H1 (cell line): ENCODE data around the gene HDAC9. TPM values are rescaled to one million over a fixed set of nuclear protein-coding genes. Genes with fewer than 3 reads are reported as not detected.

Experiments
- CHD7 ChIP-seq: fragments of 300-600 bp; sonication (generic); IDR thresholded peaks from 2 replicates; pipeline ENCODE4 v1.7.1; 2012; ENCODE audit warnings: low read length, moderate library complexity, mild to moderate bottlenecking, inconsistent platforms; ENCODE audit not compliant: insufficient replicate concordance
- POU5F1 ChIP-seq: IDR thresholded peaks from 2 replicates; pipeline ENCODE4 v1.6.1; 2011; ENCODE audit warnings: low read depth, mild to moderate bottlenecking, low read length, moderate library complexity
- polyA plus RNA-seq, 7 experiments: library from polyadenylated mRNA; depleted of rRNA in 3 of 7; stranded (reverse) in 5 of 7; unstranded in 2 of 7; fragments of >200 nt in 5 of 7; fragments of 200-250 nt in 2 of 7; gene quantifications; 1 replicate in 5 of 7; 2 replicates in 1 of 7; 4 replicates in 1 of 7; pipeline versions ENCODE4 v1.2.1 to v1.2.3, GENCODE V29; 2011 to 2013; ENCODE audit warnings: missing spikeins in 2 of 7, mixed read lengths in 2 of 7
- total RNA-seq: library from RNA; stranded (reverse); fragmentation: NEBNext Ultra II Directional; extraction: Animal tissue kit (Norgen Biotek cat#: 25700); gene quantifications from 2 replicates; pipeline ENCODE4 v1.2.1, GENCODE V29; 2021

HDAC9 gene
- total and polyA plus RNA-seq, 2 of the 8 experiments (the other 6 are each of a cell fraction or from before 2014, with no cell fraction given) = 9.5 to 13.1 TPM

- TF ChIP-seq CHD7 = no peak
- no peak for TF ChIP-seq POU5F1
These were observed 391.3 kb downstream of the HDAC9 start (continued) for GRCh38 chr7:18886832-18887231.
